GM19351 (cell line): ENCODE data around the gene CMIP.
A peak's percentile ranks its signal among the peaks of the same experiment; 100 is the strongest.
"Not testable (repeated sequence)": the region's sequence is repeated elsewhere in the genome, so short reads cannot be mapped to it uniquely, and the experiment has no call there.

ENCODE experiments used
- ATAC-seq: cut with Tn5 transposase; IDR thresholded peaks from one replicate; pipeline ENCODE4 v1.9.1; 2021; ENCODE audit warnings: mild to moderate bottlenecking, moderate library complexity; ENCODE audit not compliant: unreplicated experiment

Gene CMIP

GRCh38 chr16:81421126-81421525 is 23.5 kb upstream of the CMIP start:
- ATAC-seq = no peak

- no peak for ATAC-seq
Observed at GRCh38 chr16:81421536-81421935, 23.1 kb upstream of the CMIP start.

- not testable (repeated sequence) for ATAC-seq
Observed at GRCh38 chr16:81422153-81422552, 22.5 kb upstream of the CMIP start.

GRCh38 chr16:81424771-81425170 is 19.8 kb upstream of the CMIP start:
- ATAC-seq = no peak

GRCh38 chr16:81427219-81427618 is 17.4 kb upstream of the CMIP start:
- ATAC-seq = no peak

GRCh38 chr16:81429045-81429521 is 15.5 kb upstream of the CMIP start:
- ATAC-seq = no peak

- ATAC-seq = no peak
Observed at GRCh38 chr16:81431554-81432353, 12.9 kb upstream of the CMIP start.

GRCh38 chr16:81432937-81433557 is 11.6 kb upstream of the CMIP start:
- no peak for ATAC-seq

- ATAC-seq = no peak
Observed at GRCh38 chr16:81435103-81435502, 9.5 kb upstream of the CMIP start.

GRCh38 chr16:81435567-81435966 is 9.0 kb upstream of the CMIP start:
- no peak for ATAC-seq

- no peak for ATAC-seq
Observed at GRCh38 chr16:81436386-81436785, 8.2 kb upstream of the CMIP start.

GRCh38 chr16:81437865-81438264 is 6.7 kb upstream of the CMIP start:
- no peak for ATAC-seq

GRCh38 chr16:81440888-81441761 is 3.5 kb upstream of the CMIP start:
- no peak for ATAC-seq

- no peak for ATAC-seq
Observed at GRCh38 chr16:81442220-81442915, 2.2 kb upstream of the CMIP start.

GRCh38 chr16:81442916-81443687 is 1.5 kb upstream of the CMIP start:
- no peak for ATAC-seq

GRCh38 chr16:81443688-81444447 is 740 bp upstream of the CMIP start:
- no peak for ATAC-seq

GRCh38 chr16:81445143-81445961 is 744 bp downstream of the CMIP start:
- peak; percentile 48 for ATAC-seq
